ENCODE measurements around the gene JOSD1.

- no peak for TF ChIP-seq CTCF (IDR thresholded peaks at IDR 0.05; ENCODE audit: extremely low read depth in 1 of 2, insufficient read depth in 1 of 2, low read depth in 1 of 2, low read length in 2 of 2)
- TF ChIP-seq POLR2A (IDR thresholded peaks at IDR 0.05; ENCODE audit: low read depth, low read length): no peak
- no peak for TF ChIP-seq FOS (IDR thresholded peaks at IDR 0.05; ENCODE audit: borderline replicate concordance, insufficient read depth, low read length)
- TF ChIP-seq EZH2 (IDR thresholded peaks at IDR 0.05; ENCODE audit: borderline replicate concordance, low read depth, low read length, severe bottlenecking): no peak
- TF ChIP-seq POLR2AphosphoS5 (IDR thresholded peaks at IDR 0.05; ENCODE audit: insufficient read depth, low read depth, low read length): no peak
- TF ChIP-seq MYC (IDR thresholded peaks at IDR 0.05; ENCODE audit: low read depth, low read length): no peak
These were observed 47.0 kb downstream of the JOSD1 start for GRCh38 chr22:38653741-38654140.
